Uterus (tissue), 4 donors: ENCODE data around the gene TMED8. TPM values are rescaled to one million over a fixed set of nuclear protein-coding genes. Genes with fewer than 3 reads are reported as not detected.

Experiments used
- DNase-seq, 2 donors: peaks; one replicate each; pipeline ENCODE4 v3.0.0-alpha.2; 2019 to 2020
- H3K27ac ChIP-seq, 2 donors: fragments of 200-600 bp; sonication (generic); 1 replicate in 1 of 2; 2 replicates in 1 of 2; pipeline ENCODE4 v1.5.1; 2016 to 2018
- H3K27me3 ChIP-seq, 2 donors: fragments of 200-600 bp; sonication (generic); one replicate each; pipeline ENCODE4 v1.5.1; 2018 to 2019; ENCODE audit warnings: control low read depth in 1 of 2
- H3K36me3 ChIP-seq, 2 donors: fragments of 200-600 bp; sonication (generic); one replicate each; pipeline ENCODE4 v1.5.1; 2019; ENCODE audit warnings: control low read depth in 1 of 2
- H3K4me1 ChIP-seq, 2 donors: fragments of 200-600 bp; sonication (generic); one replicate each; pipeline ENCODE4 v1.5.1; 2018 to 2019; ENCODE audit warnings: control low read depth in 1 of 2
- H3K4me3 ChIP-seq, 2 donors: fragments of 200-600 bp; sonication (generic); 1 replicate in 1 of 2; 2 replicates in 1 of 2; pipeline ENCODE4 v1.5.1; 2018 to 2019; ENCODE audit warnings: mild to moderate bottlenecking in 1 of 2
- H3K9me3 ChIP-seq, 2 donors: fragments of 200-600 bp; sonication (generic); one replicate each; pipeline ENCODE4 v1.5.1; 2019; ENCODE audit warnings: control low read depth in 1 of 2
- POLR2A ChIP-seq, 2 donors: fragments of 450-650 bp; IDR thresholded peaks; one replicate each; pipeline ENCODE4 v1.6.1; 2016; ENCODE audit warnings: antibody characterized with exemption in 2 of 2, mild to moderate bottlenecking in 1 of 2, moderate library complexity in 1 of 2
- intact Hi-C: fragments of 100-400 bp; cut with DNase I; formaldehyde crosslinking; loops from one replicate; pipeline ENCODE4 v1.15.1; 2023; ENCODE audit warnings: low total_unique reads
- total RNA-seq, 4 donors: library from RNA; depleted of rRNA in 3 of 4; stranded (reverse); fragments of >200 nt in 3 of 4; gene quantifications; one replicate each; pipeline versions ENCODE4 v1.1.0 to v1.2.4, GENCODE V29; 2014 to 2023
- TF ChIP-seq, protein P1 (sequence below), 4 experiments: fragments of 200-600 bp in 2 of 4; fragments of 450-650 bp in 2 of 4; sonication (generic) in 2 of 4; IDR thresholded peaks; one replicate each; pipeline ENCODE4 v1.5.1; 2016 to 2019; ENCODE audit warnings: antibody characterized with exemption in 4 of 4, mild to moderate bottlenecking in 2 of 4, moderate library complexity in 1 of 4
- donor health status: DM: yes; HTN: yes; CAD: no.

TMED8 gene
- total RNA-seq, 4 donors from 2014 or later = 4.4 to 16.6 (median 10.5) TPM

DNA sequence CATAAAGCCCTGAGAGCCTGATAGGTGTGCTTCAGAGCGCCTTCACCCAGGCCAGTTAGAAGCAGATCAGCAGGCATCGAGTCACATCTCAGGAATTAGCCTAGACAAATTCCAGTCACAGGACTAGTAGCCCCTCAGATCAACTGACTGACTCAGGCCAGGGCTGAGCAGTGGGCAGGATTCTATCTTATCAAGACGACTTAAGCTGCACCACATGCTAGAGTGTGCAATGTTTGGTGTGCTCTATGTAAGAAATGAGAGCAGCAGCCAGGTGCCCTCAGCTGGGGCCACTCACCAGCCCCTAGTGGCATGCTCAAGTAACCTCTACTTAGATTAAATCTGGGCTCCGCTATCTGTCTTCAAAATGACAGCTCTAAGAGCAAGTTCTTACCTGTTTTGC is 86.2 kb downstream of the TMED8 start:
- Histone ChIP-seq H3K36me3 (no peaks in the 10 kb centered on the region), H3K27me3 (no peaks in the 10 kb centered on the region), H3K27ac (no peak overlapping the region), H3K4me3 (no peak overlapping the region), H3K9me3 (no peaks in the 10 kb centered on the region), H3K4me1 (no peaks in the 10 kb centered on the region)
- no peak for DNase-seq
- no peak for TF ChIP-seq POLR2A (IDR thresholded peaks at IDR 0.05)
- intact Hi-C loops = no loop called here

DNA sequence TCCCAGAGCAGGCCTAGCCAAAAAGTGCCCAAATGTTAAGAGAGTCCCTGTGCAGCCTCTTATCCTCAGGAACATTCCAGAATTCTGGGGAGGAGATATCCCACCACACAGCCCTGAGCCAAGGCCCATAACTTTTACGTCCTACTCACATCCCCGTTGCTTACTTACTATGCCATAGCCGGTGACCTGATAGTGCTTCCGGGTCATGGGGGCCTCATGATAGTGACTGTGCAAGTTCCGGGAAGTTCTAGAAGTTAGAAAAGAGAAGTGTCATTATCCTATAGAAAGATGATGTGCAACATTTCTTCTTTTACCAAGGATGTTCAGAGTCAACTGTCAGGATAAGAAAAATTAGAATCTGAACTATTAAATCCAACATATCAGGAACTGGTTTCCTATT is 90.3 kb downstream of the TMED8 start:
- Histone ChIP-seq H3K27me3 (no peaks in the 10 kb centered on the region), H3K36me3 (no peaks in the 10 kb centered on the region), H3K4me1 (no peaks in the 10 kb centered on the region), H3K27ac (no peak overlapping the region), H3K9me3 (no peaks in the 10 kb centered on the region), H3K4me3 (no peak overlapping the region)
- intact Hi-C loops = no loop called here
- DNase-seq = no peak
- TF ChIP-seq POLR2A (IDR thresholded peaks at IDR 0.05) = no peak
- TF ChIP-seq, protein P1, sequence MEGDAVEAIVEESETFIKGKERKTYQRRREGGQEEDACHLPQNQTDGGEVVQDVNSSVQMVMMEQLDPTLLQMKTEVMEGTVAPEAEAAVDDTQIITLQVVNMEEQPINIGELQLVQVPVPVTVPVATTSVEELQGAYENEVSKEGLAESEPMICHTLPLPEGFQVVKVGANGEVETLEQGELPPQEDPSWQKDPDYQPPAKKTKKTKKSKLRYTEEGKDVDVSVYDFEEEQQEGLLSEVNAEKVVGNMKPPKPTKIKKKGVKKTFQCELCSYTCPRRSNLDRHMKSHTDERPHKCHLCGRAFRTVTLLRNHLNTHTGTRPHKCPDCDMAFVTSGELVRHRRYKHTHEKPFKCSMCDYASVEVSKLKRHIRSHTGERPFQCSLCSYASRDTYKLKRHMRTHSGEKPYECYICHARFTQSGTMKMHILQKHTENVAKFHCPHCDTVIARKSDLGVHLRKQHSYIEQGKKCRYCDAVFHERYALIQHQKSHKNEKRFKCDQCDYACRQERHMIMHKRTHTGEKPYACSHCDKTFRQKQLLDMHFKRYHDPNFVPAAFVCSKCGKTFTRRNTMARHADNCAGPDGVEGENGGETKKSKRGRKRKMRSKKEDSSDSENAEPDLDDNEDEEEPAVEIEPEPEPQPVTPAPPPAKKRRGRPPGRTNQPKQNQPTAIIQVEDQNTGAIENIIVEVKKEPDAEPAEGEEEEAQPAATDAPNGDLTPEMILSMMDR (IDR thresholded peaks at IDR 0.05) = no peak

Other genes with a start within 250 kb of the TMED8 start
- not detected for gene ZDHHC22, start 235.3 kb downstream of the TMED8 start, total RNA-seq
- 1 to 10 TPM in 1 of 4 donors, under 1 TPM in 1, not detected in 2; 0.98 to 1.9 TPM for gene TMEM63C, start 195.3 kb downstream of the TMED8 start, total RNA-seq
- gene NGB, start 105.9 kb downstream of the TMED8 start, total RNA-seq = not detected
- gene POMT2, start 56.2 kb downstream of the TMED8 start, total RNA-seq = 10 to 100 TPM in 3 of 4 donors, 1 to 10 TPM in 1; 2.1 to 72.2 (median 27.9) TPM
- 10 to 100 TPM in 2 of 4 donors, 1 to 10 TPM in 2; 1.8 to 24.4 (median 8.4) TPM for gene GSTZ1, start 56.1 kb downstream of the TMED8 start, total RNA-seq
- 1 to 10 TPM in 1 of 4 donors, under 1 TPM in 2, not detected in 1; under 0.01 to 3.1 (median 0.55) TPM for gene SAMD15, start 285 bp upstream of the TMED8 start, total RNA-seq
- gene NOXRED1, start 46.4 kb upstream of the TMED8 start, total RNA-seq = under 1 TPM in 2 of 4 donors, not detected in 2; 0.41 to 0.76 TPM
- 10 to 100 TPM in 3 of 4 donors, 1 to 10 TPM in 1; 7.4 to 54.1 (median 23.6) TPM for gene VIPAS39, start 80.5 kb upstream of the TMED8 start, total RNA-seq
- 1,000 to 10,000 TPM in 1 of 4 donors, 100 to 1,000 TPM in 2, 10 to 100 TPM in 1; 91.8 to 1,536 (median 141) TPM for gene AHSA1, start 81.0 kb upstream of the TMED8 start, total RNA-seq
- 1 to 10 TPM in 1 of 4 donors, under 1 TPM in 1, not detected in 2; 0.69 to 1.5 TPM for gene ISM2, start 121.7 kb upstream of the TMED8 start, total RNA-seq
- 10 to 100 TPM; 12.3 to 64.2 (median 32.1) TPM for gene SPTLC2, start 239.5 kb upstream of the TMED8 start, total RNA-seq